Endothelial cell of umbilical vein (primary cell): Measurements from ENCODE around the gene PSMB5. TPM values are rescaled to one million over a fixed set of nuclear protein-coding genes. Genes with fewer than 3 reads are reported as not detected.

ENCODE experiments used
- BruUV-seq: library from RNA; stranded (reverse); fragments of 400-500 nt; replicated peaks from 2 replicates; lab custom pipeline; 2021; lab: Mats Ljungman, UMichigan
- CTCF ChIA-PET: fragments of 300-600, 350-600 bp; sonication (Branson Sonifier 250); formaldehyde crosslinking; loops from one replicate; lab custom pipeline; 2021; ENCODE audit warnings: antibody characterized with exemption, inconsistent platforms; lab: Charles Lee
- POLR2A ChIA-PET: fragments of 300-600, 350-600 bp; sonication (Branson Sonifier 250); formaldehyde crosslinking; loops from one replicate; lab custom pipeline; 2021; ENCODE audit warnings: antibody characterized with exemption, inconsistent platforms; lab: Charles Lee
- DNase-seq: peaks from one replicate; pipeline ENCODE4 v3.0.0-alpha.2; 2011; ENCODE audit warnings: low read depth, low spot score
- FAIRE-seq: peaks from 2 replicates; lab custom pipeline; 2011; peaks lifted over from hg19 to GRCh38; lab: Jason Lieb, UNC
- H2AFZ ChIP-seq: 2 replicates; pipeline ENCODE4 v1.6.0; 2012; ENCODE audit warnings: low read depth, low read length, control low read depth, inconsistent platforms
- H3K27ac ChIP-seq: 2 replicates; pipeline ENCODE4 v1.5.1; 2011; ENCODE audit warnings: low read depth, mild to moderate bottlenecking, control low read depth, low read length, moderate library complexity; ENCODE audit not compliant: insufficient read depth
- H3K27me3 ChIP-seq, 2 experiments: 2 replicates each; pipeline versions ENCODE4 v1.6.0 to v1.6.1; 2011; ENCODE audit warnings: low read length in 2 of 2, mixed read lengths in 1 of 2; ENCODE audit not compliant: control insufficient read depth in 2 of 2, insufficient read depth in 2 of 2
- H3K36me3 ChIP-seq, 2 experiments: 2 replicates in 1 of 2; 3 replicates in 1 of 2; pipeline ENCODE4 v1.5.1; 2011; ENCODE audit warnings: low read length in 2 of 2, mild to moderate bottlenecking in 1 of 2, moderate library complexity in 1 of 2; ENCODE audit not compliant: control insufficient read depth in 2 of 2, insufficient read depth in 2 of 2; ENCODE audit errors: extremely low read depth in 1 of 2
- H3K4me1 ChIP-seq: 3 replicates; pipeline ENCODE4 v1.5.1; 2011; ENCODE audit warnings: mild to moderate bottlenecking, low read length; ENCODE audit not compliant: control insufficient read depth, insufficient read depth; ENCODE audit errors: extremely low read depth
- H3K4me2 ChIP-seq: 2 replicates; pipeline ENCODE4 v1.6.1; 2011; ENCODE audit warnings: low read length, control low read depth, mixed read lengths; ENCODE audit not compliant: insufficient read depth
- H3K4me3 ChIP-seq, 3 experiments: fragments of 200-600 bp in 1 of 3; sonication (generic), shearing (Covaris generic) in 1 of 3; replicated peaks in 1 of 3; 2 replicates each; pipeline ENCODE4 v1.5.1; 2011 to 2016; ENCODE audit warnings: control low read depth in 3 of 3, low read length in 3 of 3, mild to moderate bottlenecking in 2 of 3, inconsistent platforms in 1 of 3, low read depth in 1 of 3, moderate library complexity in 1 of 3; ENCODE audit not compliant: insufficient read depth in 1 of 3
- H3K79me2 ChIP-seq: 2 replicates; pipeline ENCODE4 v1.6.0; 2012; ENCODE audit warnings: low read length, inconsistent platforms; ENCODE audit not compliant: control insufficient read depth, insufficient read depth
- H3K9ac ChIP-seq: replicated peaks from 2 replicates; pipeline ENCODE3; 2011; ENCODE audit warnings: low read length, control low read depth; ENCODE audit not compliant: insufficient read depth; ENCODE audit errors: extremely low read depth
- H3K9me1 ChIP-seq: replicated peaks from 3 replicates; pipeline ENCODE4 v1.6.0; 2011; ENCODE audit warnings: mild to moderate bottlenecking, low read length; ENCODE audit not compliant: control insufficient read depth, insufficient read depth; ENCODE audit errors: extremely low read depth
- H3K9me3 ChIP-seq: replicated peaks from 2 replicates; pipeline ENCODE4 v1.5.1; 2012; ENCODE audit warnings: low read length, inconsistent platforms; ENCODE audit not compliant: control insufficient read depth, insufficient read depth
- H4K20me1 ChIP-seq: replicated peaks from 2 replicates; pipeline ENCODE3; 2011; ENCODE audit warnings: mild to moderate bottlenecking, low read length; ENCODE audit not compliant: control insufficient read depth, insufficient read depth; ENCODE audit errors: extremely low read depth
- EZH2 ChIP-seq: IDR thresholded peaks from 2 replicates; pipeline ENCODE4 v1.6.1; 2012; ENCODE audit warnings: borderline replicate concordance, low read depth, mild to moderate bottlenecking, moderate library complexity, low read length, inconsistent platforms; ENCODE audit not compliant: severe bottlenecking
- FOS ChIP-seq: IDR thresholded peaks from 2 replicates; pipeline ENCODE4 v1.6.1; 2011; ENCODE audit warnings: mild to moderate bottlenecking, low read length, moderate library complexity, borderline replicate concordance; ENCODE audit not compliant: insufficient read depth
- GATA2 ChIP-seq: IDR thresholded peaks from 2 replicates; pipeline ENCODE4 v1.7.0; 2011; ENCODE audit warnings: low read depth, mild to moderate bottlenecking, moderate library complexity, mixed read lengths, low read length; ENCODE audit not compliant: insufficient read length, insufficient read depth
- JUN ChIP-seq: IDR thresholded peaks from 2 replicates; pipeline ENCODE4 v1.6.1; 2011; ENCODE audit warnings: borderline replicate concordance, low read depth; ENCODE audit not compliant: insufficient read length, insufficient read depth
- MYC ChIP-seq: IDR thresholded peaks from one replicate; pipeline ENCODE4 v1.6.1; 2011; ENCODE audit warnings: mild to moderate bottlenecking, low read depth, low read length
- POLR2A ChIP-seq: IDR thresholded peaks from 2 replicates; pipeline ENCODE4 v1.6.1; 2012; ENCODE audit warnings: low read depth, mild to moderate bottlenecking, control low read depth, low read length
- POLR2AphosphoS5 ChIP-seq: IDR thresholded peaks from 2 replicates; pipeline ENCODE4 v1.6.1; 2012; ENCODE audit warnings: low read depth, mild to moderate bottlenecking, control low read depth, low read length, moderate library complexity; ENCODE audit not compliant: insufficient read depth
- dilution Hi-C: fragments of 300-500 bp; cut with MboI; formaldehyde crosslinking; loops from one replicate; pipeline ENCODE4 v1.15.0; 2019; ENCODE audit warnings: low sequenced_read_pairs; ENCODE audit not compliant: extremely low pct_ligation_motif_present
- intact Hi-C: fragments of 100-400 bp; cut with micrococcal nuclease; formaldehyde crosslinking; loops from one replicate; pipeline ENCODE4 v1.10.0; 2022
- polyA plus RNA-seq, 4 experiments: library from polyadenylated mRNA; depleted of rRNA in 3 of 4; stranded (reverse) in 3 of 4; unstranded in 1 of 4; fragments of >200 nt; gene quantifications; 2 replicates each; pipeline versions ENCODE4 v1.2.1 to v1.2.3, GENCODE V29; 2011 to 2012; ENCODE audit warnings: missing spikeins in 1 of 4
- total RNA-seq: library from RNA; stranded (reverse); gene quantifications from 2 replicates; pipeline ENCODE4 v1.2.3, GENCODE V29; 2021
- TF ChIP-seq, protein P1 (sequence below): IDR thresholded peaks from 2 replicates; pipeline ENCODE4 v1.6.1; 2011; ENCODE audit not compliant: insufficient read depth, insufficient read length
- TF ChIP-seq, protein P2 (sequence below), 2 donors: IDR thresholded peaks; 1 replicate in 1 of 2; 2 replicates in 1 of 2; pipeline ENCODE4 v1.5.1; 2011; ENCODE audit warnings: low read length in 2 of 2, mild to moderate bottlenecking in 2 of 2, moderate library complexity in 2 of 2, control low read depth in 1 of 2, inconsistent platforms in 1 of 2, low read depth in 1 of 2; ENCODE audit not compliant: insufficient read depth in 1 of 2; ENCODE audit errors: extremely low read depth in 1 of 2

PSMB5 gene
- total and polyA plus RNA-seq, 2 donors (not counting 3 experiments of a cell fraction or from before 2014, with no cell fraction given), result 236 to 464 TPM

DNA sequence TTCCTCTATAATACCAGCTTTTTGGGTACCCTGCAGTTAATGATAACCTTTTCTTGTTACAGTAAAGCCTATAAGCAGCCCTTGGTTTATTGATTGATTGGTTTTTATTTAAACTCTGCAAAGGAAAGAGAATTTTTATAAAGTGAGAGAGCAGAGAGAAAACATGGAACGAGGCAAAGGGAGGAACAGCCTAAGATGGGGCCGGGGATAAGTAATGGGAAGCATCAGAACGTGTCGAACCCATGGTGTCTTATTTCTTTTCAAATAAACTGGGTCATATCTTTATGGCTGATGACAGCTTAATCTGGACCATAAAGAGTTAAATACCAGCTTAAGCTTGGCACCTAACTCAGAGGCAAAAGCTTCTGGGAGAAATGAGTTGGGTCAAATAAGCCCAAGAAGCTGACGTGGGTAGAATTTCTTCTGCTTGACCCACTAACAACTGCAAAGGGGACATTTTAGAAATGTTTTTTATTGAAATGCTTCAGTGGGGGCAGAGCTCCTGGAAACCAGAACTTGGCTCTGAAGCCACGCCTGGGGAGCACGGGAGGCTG, 12.7 kb downstream of the PSMB5 start:
- no peak for FAIRE-seq
- Histone ChIP-seq H4K20me1 (no peaks in the 10 kb centered on the region), H3K9ac (no peak overlapping the region), H3K4me2 (no peak overlapping the region), H3K9me1 (no peaks in the 10 kb centered on the region), H3K27me3 (no peaks in the 10 kb centered on the region), H2AFZ (no peak overlapping the region), H3K4me3 (no peak overlapping the region), H3K9me3 (no peaks in the 10 kb centered on the region), H3K36me3 (peaks cover 6% of the 10 kb centered on the region in 2 experiments), H3K27ac (no peak overlapping the region), H3K79me2 (no peaks in the 10 kb centered on the region), H3K4me1 (no peaks in the 10 kb centered on the region)
- BruUV-seq, result no TSS peak
- ChIA-PET CTCF (interaction anchor here (0.6 to 5.0 kb wide), 8 partner anchors 15 to 92 kb away, joined by 3 to 32 read pairs (median 4); no protein-coding TSS in a partner anchor), POLR2A (no interaction called here)
- dilution Hi-C loops, result no loop called here
- TF ChIP-seq POLR2A (no peak), MYC (no peak), GATA2 (no peak), POLR2AphosphoS5 (no peak), FOS (no peak), EZH2 (no peak), JUN (no peak)
- TF ChIP-seq, protein P1, sequence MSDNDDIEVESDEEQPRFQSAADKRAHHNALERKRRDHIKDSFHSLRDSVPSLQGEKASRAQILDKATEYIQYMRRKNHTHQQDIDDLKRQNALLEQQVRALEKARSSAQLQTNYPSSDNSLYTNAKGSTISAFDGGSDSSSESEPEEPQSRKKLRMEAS, result no peak
- TF ChIP-seq, protein P2, sequence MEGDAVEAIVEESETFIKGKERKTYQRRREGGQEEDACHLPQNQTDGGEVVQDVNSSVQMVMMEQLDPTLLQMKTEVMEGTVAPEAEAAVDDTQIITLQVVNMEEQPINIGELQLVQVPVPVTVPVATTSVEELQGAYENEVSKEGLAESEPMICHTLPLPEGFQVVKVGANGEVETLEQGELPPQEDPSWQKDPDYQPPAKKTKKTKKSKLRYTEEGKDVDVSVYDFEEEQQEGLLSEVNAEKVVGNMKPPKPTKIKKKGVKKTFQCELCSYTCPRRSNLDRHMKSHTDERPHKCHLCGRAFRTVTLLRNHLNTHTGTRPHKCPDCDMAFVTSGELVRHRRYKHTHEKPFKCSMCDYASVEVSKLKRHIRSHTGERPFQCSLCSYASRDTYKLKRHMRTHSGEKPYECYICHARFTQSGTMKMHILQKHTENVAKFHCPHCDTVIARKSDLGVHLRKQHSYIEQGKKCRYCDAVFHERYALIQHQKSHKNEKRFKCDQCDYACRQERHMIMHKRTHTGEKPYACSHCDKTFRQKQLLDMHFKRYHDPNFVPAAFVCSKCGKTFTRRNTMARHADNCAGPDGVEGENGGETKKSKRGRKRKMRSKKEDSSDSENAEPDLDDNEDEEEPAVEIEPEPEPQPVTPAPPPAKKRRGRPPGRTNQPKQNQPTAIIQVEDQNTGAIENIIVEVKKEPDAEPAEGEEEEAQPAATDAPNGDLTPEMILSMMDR (IDR thresholded peaks at IDR 0.05; ENCODE audit: extremely low read depth in 1 of 2, insufficient read depth in 1 of 2, low read depth in 1 of 2, low read length in 2 of 2), result no peak
- no peak for DNase-seq
- intact Hi-C loops, result no loop called here
